ENCODE results near the gene PDP2. TPM values are rescaled to one million over a fixed set of nuclear protein-coding genes. Genes with fewer than 3 reads are reported as not detected.

PDP2 gene
- total RNA-seq, 1 experiment from 2014 or later, result 11.7 TPM

DNA sequence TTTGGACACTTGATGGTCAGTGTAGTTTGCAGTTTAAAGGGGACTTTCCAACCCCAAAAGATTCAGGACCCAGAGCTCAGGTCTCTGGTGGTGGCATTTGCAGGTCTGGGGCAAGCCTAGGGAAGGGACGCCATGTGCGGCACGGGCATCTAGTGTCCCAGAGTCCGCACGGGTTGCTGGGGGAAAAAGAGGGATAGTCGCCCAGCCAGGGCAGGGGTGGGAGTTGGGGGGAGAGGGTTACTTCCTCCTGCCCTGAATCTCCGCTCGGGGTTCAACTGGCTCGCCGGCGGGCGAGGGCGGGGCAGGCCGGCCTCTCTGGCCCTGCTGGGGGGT is 36.3 kb upstream of the PDP2 start:
- no peak for DNase-seq
- Histone ChIP-seq H4K20me1 (ENCODE audit: insufficient read depth, low read depth, low read length) (no peaks in the 10 kb centered on the region), H3K36me3 (ENCODE audit: insufficient read depth, low read length) (no peaks in the 10 kb centered on the region), H3K27me3 (ENCODE audit: low read length) (no peaks in the 10 kb centered on the region), H3K79me2 (ENCODE audit: low read length) (no peaks in the 10 kb centered on the region), H3K4me1 (ENCODE audit: low read length) (peaks cover 7% of the 10 kb centered on the region), H3K4me3 (ENCODE audit: low read length) (no peak overlapping the region), H3K4me2 (ENCODE audit: low read depth, low read length, poor library complexity, severe bottlenecking) (no peak overlapping the region), H3K9me3 (ENCODE audit: low read length) (no peaks in the 10 kb centered on the region), H2AFZ (ENCODE audit: low read length) (no peak overlapping the region), H3K9me2 (replicated peaks; ENCODE audit: insufficient read depth, low read length) (no peaks in the 10 kb centered on the region), H3K27ac (ENCODE audit: low read length) (no peak overlapping the region), H3K9ac (ENCODE audit: low read length) (no peak overlapping the region)

- Histone ChIP-seq H4K20me1 (ENCODE audit: insufficient read depth, low read depth, low read length) (no peaks in the 10 kb centered on the region), H3K9me3 (ENCODE audit: low read length) (no peaks in the 10 kb centered on the region), H3K36me3 (ENCODE audit: insufficient read depth, low read length) (no peaks in the 10 kb centered on the region), H2AFZ (ENCODE audit: low read length) (no peak within 1 kb of the TSS), H3K27me3 (ENCODE audit: low read length) (no peaks in the 10 kb centered on the region), H3K4me2 (ENCODE audit: low read depth, low read length, poor library complexity, severe bottlenecking) (no peak within 1 kb of the TSS), H3K27ac (ENCODE audit: low read length) (no peak within 1 kb of the TSS), H3K4me1 (ENCODE audit: low read length) (peaks cover 7% of the 10 kb centered on the region), H3K4me3 (ENCODE audit: low read length) (no peak within 1 kb of the TSS), H3K79me2 (ENCODE audit: low read length) (no peaks in the 10 kb centered on the region), H3K9ac (ENCODE audit: low read length) (no peak within 1 kb of the TSS), H3K9me2 (replicated peaks; ENCODE audit: insufficient read depth, low read length) (no peaks in the 10 kb centered on the region)
- no peak for DNase-seq
These were observed 35.8 kb upstream of the PDP2 start, which contains the start of gene CA7 for GRCh38 chr16:66844342-66845079. CA7 (plus strand) TSS chr16:66844414; CDS start chr16:66844488, 74 bp downstream.

DNA sequence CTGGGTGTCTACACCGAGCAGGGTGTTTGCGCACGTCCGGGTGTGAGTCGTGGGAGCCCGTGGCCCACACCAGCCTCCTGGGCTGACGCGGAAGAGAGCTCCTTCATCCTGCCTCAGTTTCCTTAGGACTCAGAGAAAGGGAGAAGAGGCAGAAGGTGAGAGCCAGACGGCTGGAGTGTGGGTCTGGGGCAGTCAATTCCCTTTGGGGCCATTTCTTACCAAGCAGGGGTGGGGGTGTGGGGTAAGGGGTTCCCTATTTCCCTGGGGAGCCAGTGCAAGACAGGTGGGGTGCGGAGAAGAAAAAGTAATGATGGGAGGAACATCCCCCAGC is 35.3 kb upstream of the PDP2 start:
- H3K27ac ChIP-seq (ENCODE audit: low read length), result no peak overlapping the region
- H3K4me1 ChIP-seq (ENCODE audit: low read length), result peaks cover 7% of the 10 kb centered on the region
- no peak overlapping the region for H2AFZ ChIP-seq (ENCODE audit: low read length)
- no peaks in the 10 kb centered on the region for H3K9me3 ChIP-seq (ENCODE audit: low read length)
- DNase-seq, result no peak
- H3K4me2 ChIP-seq (ENCODE audit: low read depth, low read length, poor library complexity, severe bottlenecking), result no peak overlapping the region
- H3K27me3 ChIP-seq (ENCODE audit: low read length), result no peaks in the 10 kb centered on the region
- no peaks in the 10 kb centered on the region for H3K79me2 ChIP-seq (ENCODE audit: low read length)
- no peak overlapping the region for H3K9ac ChIP-seq (ENCODE audit: low read length)
- no peaks in the 10 kb centered on the region for H3K9me2 ChIP-seq (replicated peaks; ENCODE audit: insufficient read depth, low read length)
- H3K36me3 ChIP-seq (ENCODE audit: insufficient read depth, low read length), result no peaks in the 10 kb centered on the region
- H3K4me3 ChIP-seq (ENCODE audit: low read length), result no peak overlapping the region
- no peaks in the 10 kb centered on the region for H4K20me1 ChIP-seq (ENCODE audit: insufficient read depth, low read depth, low read length)

DNA sequence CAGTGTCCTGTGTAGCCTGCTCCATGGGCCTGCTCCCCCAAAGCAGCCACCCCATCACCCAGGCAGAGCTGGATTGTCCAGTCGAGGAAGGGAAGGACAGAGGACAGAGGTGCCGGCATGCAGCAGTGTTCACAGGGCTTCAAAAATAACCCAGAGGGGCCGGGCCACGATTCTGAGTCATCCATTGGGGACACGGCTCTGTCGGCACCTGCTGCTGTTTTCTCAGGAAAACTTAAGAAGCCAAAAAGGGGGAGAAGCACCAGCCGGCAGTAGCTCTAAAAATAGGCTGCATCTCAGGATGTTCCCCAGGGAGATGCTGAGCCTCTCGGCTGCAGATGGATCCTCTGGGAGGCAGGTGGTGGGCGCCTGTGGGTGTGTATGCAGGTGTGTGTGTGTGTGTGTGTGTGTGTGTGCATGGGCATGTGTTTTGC is 34.5 kb upstream of the PDP2 start:
- Histone ChIP-seq H4K20me1 (ENCODE audit: insufficient read depth, low read depth, low read length) (no peaks in the 10 kb centered on the region), H3K36me3 (ENCODE audit: insufficient read depth, low read length) (no peaks in the 10 kb centered on the region), H3K9me3 (ENCODE audit: low read length) (no peaks in the 10 kb centered on the region), H3K4me2 (ENCODE audit: low read depth, low read length, poor library complexity, severe bottlenecking) (no peak overlapping the region), H3K79me2 (ENCODE audit: low read length) (no peaks in the 10 kb centered on the region), H3K9ac (ENCODE audit: low read length) (no peak overlapping the region), H3K4me3 (ENCODE audit: low read length) (no peak overlapping the region), H3K27ac (ENCODE audit: low read length) (no peak overlapping the region), H3K9me2 (replicated peaks; ENCODE audit: insufficient read depth, low read length) (no peaks in the 10 kb centered on the region), H3K4me1 (ENCODE audit: low read length) (peaks cover 10% of the 10 kb centered on the region), H2AFZ (ENCODE audit: low read length) (no peak overlapping the region), H3K27me3 (ENCODE audit: low read length) (no peaks in the 10 kb centered on the region)
- DNase-seq, result no peak

GRCh38 chr16:66846266-66846665 is 34.0 kb upstream of the PDP2 start:
- no peak overlapping the region for H3K27ac ChIP-seq (ENCODE audit: low read length)
- H4K20me1 ChIP-seq (ENCODE audit: insufficient read depth, low read depth, low read length), result no peaks in the 10 kb centered on the region
- H2AFZ ChIP-seq (ENCODE audit: low read length), result no peak overlapping the region
- no peak overlapping the region for H3K4me2 ChIP-seq (ENCODE audit: low read depth, low read length, poor library complexity, severe bottlenecking)
- H3K79me2 ChIP-seq (ENCODE audit: low read length), result no peaks in the 10 kb centered on the region
- peaks cover 10% of the 10 kb centered on the region for H3K4me1 ChIP-seq (ENCODE audit: low read length)
- H3K9me2 ChIP-seq (replicated peaks; ENCODE audit: insufficient read depth, low read length), result no peaks in the 10 kb centered on the region
- DNase-seq, result no peak
- H3K27me3 ChIP-seq (ENCODE audit: low read length), result no peaks in the 10 kb centered on the region
- no peaks in the 10 kb centered on the region for H3K36me3 ChIP-seq (ENCODE audit: insufficient read depth, low read length)
- H3K4me3 ChIP-seq (ENCODE audit: low read length), result no peak overlapping the region
- no peaks in the 10 kb centered on the region for H3K9me3 ChIP-seq (ENCODE audit: low read length)
- H3K9ac ChIP-seq (ENCODE audit: low read length), result no peak overlapping the region

DNA sequence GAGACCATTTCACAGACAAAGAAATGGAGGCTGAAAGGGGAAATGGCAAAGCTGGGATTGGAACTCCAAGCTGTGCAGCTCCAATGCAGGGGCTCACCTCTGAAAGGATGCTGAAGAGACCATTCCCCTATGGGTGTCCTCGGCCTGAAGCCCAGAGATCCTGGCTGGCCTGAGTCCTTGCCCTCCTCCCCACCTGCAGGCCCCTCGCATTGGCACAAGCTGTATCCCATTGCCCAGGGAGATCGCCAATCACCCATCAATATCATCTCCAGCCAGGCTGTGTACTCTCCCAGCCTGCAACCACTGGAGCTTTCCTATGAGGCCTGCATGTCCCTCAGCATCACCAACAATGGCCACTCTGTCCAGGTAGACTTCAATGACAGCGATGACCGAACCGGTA is 33.5 kb upstream of the PDP2 start:
- no peaks in the 10 kb centered on the region for H4K20me1 ChIP-seq (ENCODE audit: insufficient read depth, low read depth, low read length)
- no peak overlapping the region for H2AFZ ChIP-seq (ENCODE audit: low read length)
- no peaks in the 10 kb centered on the region for H3K9me3 ChIP-seq (ENCODE audit: low read length)
- no peak overlapping the region for H3K27ac ChIP-seq (ENCODE audit: low read length)
- H3K9ac ChIP-seq (ENCODE audit: low read length), result no peak overlapping the region
- no peaks in the 10 kb centered on the region for H3K36me3 ChIP-seq (ENCODE audit: insufficient read depth, low read length)
- H3K9me2 ChIP-seq (replicated peaks; ENCODE audit: insufficient read depth, low read length), result no peaks in the 10 kb centered on the region
- no peaks in the 10 kb centered on the region for H3K27me3 ChIP-seq (ENCODE audit: low read length)
- H3K4me3 ChIP-seq (ENCODE audit: low read length), result no peak overlapping the region
- no peak overlapping the region for H3K4me2 ChIP-seq (ENCODE audit: low read depth, low read length, poor library complexity, severe bottlenecking)
- no peak for DNase-seq
- no peaks in the 10 kb centered on the region for H3K79me2 ChIP-seq (ENCODE audit: low read length)
- peaks cover 10% of the 10 kb centered on the region for H3K4me1 ChIP-seq (ENCODE audit: low read length)

GRCh38 chr16:66847533-66848067 is 32.7 kb upstream of the PDP2 start:
- Histone ChIP-seq H3K9ac (ENCODE audit: low read length) (no peak overlapping the region), H3K4me2 (ENCODE audit: low read depth, low read length, poor library complexity, severe bottlenecking) (no peak overlapping the region), H3K9me2 (replicated peaks; ENCODE audit: insufficient read depth, low read length) (no peaks in the 10 kb centered on the region), H3K4me1 (ENCODE audit: low read length) (peaks cover 10% of the 10 kb centered on the region), H3K4me3 (ENCODE audit: low read length) (no peak overlapping the region), H3K27me3 (ENCODE audit: low read length) (no peaks in the 10 kb centered on the region), H3K27ac (ENCODE audit: low read length) (no peak overlapping the region), H3K79me2 (ENCODE audit: low read length) (no peaks in the 10 kb centered on the region), H3K9me3 (ENCODE audit: low read length) (no peaks in the 10 kb centered on the region), H4K20me1 (ENCODE audit: insufficient read depth, low read depth, low read length) (no peaks in the 10 kb centered on the region), H3K36me3 (ENCODE audit: insufficient read depth, low read length) (no peaks in the 10 kb centered on the region), H2AFZ (ENCODE audit: low read length) (no peak overlapping the region)
- DNase-seq, result no peak

- Histone ChIP-seq H3K36me3 (ENCODE audit: insufficient read depth, low read length) (no peaks in the 10 kb centered on the region), H3K27me3 (ENCODE audit: low read length) (no peaks in the 10 kb centered on the region), H3K9me3 (ENCODE audit: low read length) (no peaks in the 10 kb centered on the region), H3K4me1 (ENCODE audit: low read length) (peaks cover 10% of the 10 kb centered on the region), H3K79me2 (ENCODE audit: low read length) (no peaks in the 10 kb centered on the region), H3K4me3 (ENCODE audit: low read length) (no peak overlapping the region), H4K20me1 (ENCODE audit: insufficient read depth, low read depth, low read length) (no peaks in the 10 kb centered on the region), H3K9me2 (replicated peaks; ENCODE audit: insufficient read depth, low read length) (no peaks in the 10 kb centered on the region), H2AFZ (ENCODE audit: low read length) (no peak overlapping the region), H3K4me2 (ENCODE audit: low read depth, low read length, poor library complexity, severe bottlenecking) (no peak overlapping the region), H3K9ac (ENCODE audit: low read length) (no peak overlapping the region), H3K27ac (ENCODE audit: low read length) (no peak overlapping the region)
- no peak for DNase-seq
These were observed 32.1 kb upstream of the PDP2 start for GRCh38 chr16:66848172-66848571.
